OCI-LY1 (cell line): ENCODE measurements around the gene OLFML2B.

Source experiments
- H2AFZ ChIP-seq: fragments of 200-600 bp; sonication (generic), shearing (Covaris generic); 2 replicates; pipeline ENCODE4 v1.6.0; 2014; ENCODE audit warnings: antibody characterized with exemption, mild to moderate bottlenecking, low read length
- H3F3A ChIP-seq: fragments of 200-600 bp; sonication (generic), shearing (Covaris generic); 2 replicates; pipeline ENCODE4 v1.6.0; 2014; ENCODE audit warnings: mild to moderate bottlenecking, antibody characterized with exemption, low read length, moderate library complexity; ENCODE audit not compliant: insufficient read depth
- H3K27ac ChIP-seq: fragments of 200-600 bp; sonication (generic); 2 replicates; pipeline ENCODE4 v1.5.1; 2014; ENCODE audit warnings: low read length, mixed run types, mild to moderate bottlenecking, low read depth; ENCODE audit not compliant: poor library complexity, severe bottlenecking
- H3K27me3 ChIP-seq: fragments of 200-600 bp; sonication (generic); 2 replicates; pipeline ENCODE4 v1.6.0; 2014; ENCODE audit warnings: antibody characterized with exemption, mild to moderate bottlenecking, low read length, moderate library complexity; ENCODE audit not compliant: insufficient read depth
- H3K36me3 ChIP-seq: fragments of 200-600 bp; sonication (generic); 2 replicates; pipeline ENCODE4 v1.6.1; 2014; ENCODE audit warnings: mild to moderate bottlenecking, antibody characterized with exemption, low read length, moderate library complexity, mixed read lengths; ENCODE audit not compliant: insufficient read depth
- H3K4me1 ChIP-seq: fragments of 200-600 bp; sonication (generic); 2 replicates; pipeline ENCODE4 v1.5.1; 2014; ENCODE audit warnings: mild to moderate bottlenecking, low read length, moderate library complexity; ENCODE audit not compliant: insufficient read depth, severe bottlenecking
- H3K4me2 ChIP-seq: fragments of 200-600 bp; sonication (generic), shearing (Covaris generic); 2 replicates; pipeline ENCODE4 v1.6.1; 2014; ENCODE audit warnings: low read length
- H3K4me3 ChIP-seq: fragments of 200-600 bp; sonication (generic); 2 replicates; pipeline ENCODE4 v1.5.1; 2014; ENCODE audit warnings: low read length, low read depth, mild to moderate bottlenecking, mixed read lengths; ENCODE audit not compliant: poor library complexity, severe bottlenecking
- H3K79me2 ChIP-seq: fragments of 200-600 bp; shearing (Covaris generic); 2 replicates; pipeline ENCODE4 v1.6.1; 2016; ENCODE audit warnings: mixed run types, low read length, mixed read lengths; ENCODE audit not compliant: insufficient read depth
- H3K9ac ChIP-seq: fragments of 200-600 bp; sonication (generic), shearing (Covaris generic); 2 replicates; pipeline ENCODE4 v1.6.1; 2014; ENCODE audit warnings: mild to moderate bottlenecking, low read length, mixed read lengths
- H3K9me2 ChIP-seq: fragments of 200-600 bp; sonication (generic), shearing (Covaris generic); 2 replicates; pipeline ENCODE4 v1.6.1; 2014; ENCODE audit warnings: low read depth, mild to moderate bottlenecking, low read length, mixed read lengths
- H3K9me3 ChIP-seq: fragments of 200-600 bp; shearing (Covaris generic); 2 replicates; pipeline ENCODE4 v1.6.1; 2014; ENCODE audit warnings: low read length, mixed read lengths
- H4K20me1 ChIP-seq: fragments of 200-600 bp; sonication (generic), shearing (Covaris generic); 2 replicates; pipeline ENCODE4 v1.6.0; 2016; ENCODE audit warnings: mild to moderate bottlenecking, low read length; ENCODE audit not compliant: insufficient read depth
- EZH2 ChIP-seq: fragments of 200-600 bp; sonication (generic), shearing (Covaris generic); IDR thresholded peaks from 2 replicates; pipeline ENCODE4 v1.8.0; 2017; ENCODE audit warnings: borderline replicate concordance, mixed run types, mild to moderate bottlenecking, antibody characterized with exemption, low read length, moderate library complexity, mixed read lengths
- TF ChIP-seq, protein P1 (sequence below): fragments of 200-600 bp; sonication (generic), shearing (Covaris generic); IDR thresholded peaks from 2 replicates; pipeline ENCODE4 v1.5.1; 2017; ENCODE audit warnings: mild to moderate bottlenecking, antibody characterized with exemption, low read length, moderate library complexity, mixed read lengths

The OLFML2B gene

GRCh38 chr1:161956930-161957329, 66.7 kb downstream of the OLFML2B start:
- TF ChIP-seq, protein P1, sequence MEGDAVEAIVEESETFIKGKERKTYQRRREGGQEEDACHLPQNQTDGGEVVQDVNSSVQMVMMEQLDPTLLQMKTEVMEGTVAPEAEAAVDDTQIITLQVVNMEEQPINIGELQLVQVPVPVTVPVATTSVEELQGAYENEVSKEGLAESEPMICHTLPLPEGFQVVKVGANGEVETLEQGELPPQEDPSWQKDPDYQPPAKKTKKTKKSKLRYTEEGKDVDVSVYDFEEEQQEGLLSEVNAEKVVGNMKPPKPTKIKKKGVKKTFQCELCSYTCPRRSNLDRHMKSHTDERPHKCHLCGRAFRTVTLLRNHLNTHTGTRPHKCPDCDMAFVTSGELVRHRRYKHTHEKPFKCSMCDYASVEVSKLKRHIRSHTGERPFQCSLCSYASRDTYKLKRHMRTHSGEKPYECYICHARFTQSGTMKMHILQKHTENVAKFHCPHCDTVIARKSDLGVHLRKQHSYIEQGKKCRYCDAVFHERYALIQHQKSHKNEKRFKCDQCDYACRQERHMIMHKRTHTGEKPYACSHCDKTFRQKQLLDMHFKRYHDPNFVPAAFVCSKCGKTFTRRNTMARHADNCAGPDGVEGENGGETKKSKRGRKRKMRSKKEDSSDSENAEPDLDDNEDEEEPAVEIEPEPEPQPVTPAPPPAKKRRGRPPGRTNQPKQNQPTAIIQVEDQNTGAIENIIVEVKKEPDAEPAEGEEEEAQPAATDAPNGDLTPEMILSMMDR: no peak
- TF ChIP-seq EZH2: no peak
- no peaks in the 10 kb centered on the region for H4K20me1 ChIP-seq
- H3K9me3 ChIP-seq: no peaks in the 10 kb centered on the region

GRCh38 chr1:161956097-161956496, 67.6 kb downstream of the OLFML2B start:
- Histone ChIP-seq H4K20me1 (no peaks in the 10 kb centered on the region), H3K9me2 (no peaks in the 10 kb centered on the region), H3K9ac (no peak overlapping the region), H2AFZ (no peak overlapping the region), H3K9me3 (no peaks in the 10 kb centered on the region), H3K27me3 (no peaks in the 10 kb centered on the region), H3K27ac (no peak overlapping the region), H3K79me2 (no peaks in the 10 kb centered on the region), H3F3A (no peaks in the 10 kb centered on the region), H3K4me1 (no peaks in the 10 kb centered on the region), H3K36me3 (peaks cover 7% of the 10 kb centered on the region; the same call in 1 of the 2 replicates), H3K4me3 (no peak overlapping the region), H3K4me2 (no peak overlapping the region)
- TF ChIP-seq, protein P1: no peak
- TF ChIP-seq EZH2: no peak

More at GRCh38 chr1:161956930-161957329, 66.7 kb downstream of the OLFML2B start:
- Histone ChIP-seq H3K4me1 (no peaks in the 10 kb centered on the region), H3K27ac (no peak overlapping the region), H3K9me2 (no peaks in the 10 kb centered on the region), H3K4me2 (no peak overlapping the region), H3F3A (no peaks in the 10 kb centered on the region), H3K79me2 (no peaks in the 10 kb centered on the region), H3K36me3 (peaks cover 7% of the 10 kb centered on the region; the same call in 1 of the 2 replicates), H3K9ac (no peak overlapping the region), H3K4me3 (no peak overlapping the region), H3K27me3 (no peaks in the 10 kb centered on the region), H2AFZ (no peak overlapping the region)

GRCh38 chr1:161955606-161956005, 68.1 kb downstream of the OLFML2B start:
- H3K9me3 ChIP-seq: no peaks in the 10 kb centered on the region
- no peaks in the 10 kb centered on the region for H3K27me3 ChIP-seq
- H3K4me3 ChIP-seq: no peak overlapping the region
- H3K9ac ChIP-seq: no peak overlapping the region
- H3K79me2 ChIP-seq: no peaks in the 10 kb centered on the region
- H3K4me1 ChIP-seq: no peaks in the 10 kb centered on the region
- H3K36me3 ChIP-seq: peaks cover 7% of the 10 kb centered on the region; the same call in 1 of the 2 replicates
- H3K9me2 ChIP-seq: no peaks in the 10 kb centered on the region
- H3F3A ChIP-seq: no peaks in the 10 kb centered on the region
- H4K20me1 ChIP-seq: no peaks in the 10 kb centered on the region
- TF ChIP-seq EZH2: no peak
- TF ChIP-seq, protein P1: no peak
- no peak overlapping the region for H3K4me2 ChIP-seq
- no peak overlapping the region for H3K27ac ChIP-seq
- H2AFZ ChIP-seq: no peak overlapping the region
